HEK293 (cell line): ENCODE results near the gene PAK3.

Experiments
- PRDM1 ChIP-seq: fragments of 450-650 bp; formaldehyde crosslinking; IDR thresholded peaks from 2 replicates; pipeline ENCODE4; 2016; ENCODE audit warnings: missing biosample characterization, missing genetic modification characterization
- ZBTB7A ChIP-seq: fragments of 450-650 bp; formaldehyde crosslinking; IDR thresholded peaks from 2 replicates; pipeline ENCODE4 v1.5.1; 2016; ENCODE audit warnings: low read depth, missing biosample characterization, missing genetic modification characterization
- ZNF529 ChIP-seq: fragments of 450-650 bp; formaldehyde crosslinking; IDR thresholded peaks from 2 replicates; pipeline ENCODE4 v1.5.1; 2017; ENCODE audit warnings: missing genetic modification characterization, missing biosample characterization; ENCODE audit not compliant: insufficient replicate concordance
- ZNF747 ChIP-seq: fragments of 450-650 bp; formaldehyde crosslinking; IDR thresholded peaks from 2 replicates; pipeline ENCODE4 v1.5.1; 2016; ENCODE audit warnings: missing biosample characterization, missing genetic modification characterization
- ZNF785 ChIP-seq: fragments of 450-650 bp; formaldehyde crosslinking; IDR thresholded peaks from 2 replicates; pipeline ENCODE4 v1.5.1; 2016; ENCODE audit warnings: missing biosample characterization, missing genetic modification characterization
- TF ChIP-seq, protein P1 (sequence below): fragments of 450-650 bp; formaldehyde crosslinking; optimal IDR thresholded peaks from 2 replicates; pipeline ENCODE3; 2016; ENCODE audit warnings: missing biosample characterization, mild to moderate bottlenecking, missing genetic modification characterization
- TF ChIP-seq, protein P2 (sequence below): fragments of 450-650 bp; formaldehyde crosslinking; IDR thresholded peaks from 2 replicates; pipeline ENCODE4 v1.5.1; 2016; ENCODE audit warnings: missing biosample characterization, missing genetic modification characterization
- TF ChIP-seq, protein P3 (sequence below): fragments of 450-650 bp; formaldehyde crosslinking; IDR thresholded peaks from 2 replicates; pipeline ENCODE4 v1.5.1; 2016; ENCODE audit warnings: missing biosample characterization, missing genetic modification characterization
- TF ChIP-seq, protein P4 (sequence below): fragments of 450-650 bp; formaldehyde crosslinking; IDR thresholded peaks from 2 replicates; pipeline ENCODE4 v1.5.1; 2017; ENCODE audit warnings: missing biosample characterization, mild to moderate bottlenecking, missing genetic modification characterization, moderate library complexity
- TF ChIP-seq, protein P5 (sequence below): fragments of 450-650 bp; formaldehyde crosslinking; IDR thresholded peaks from 2 replicates; pipeline ENCODE4 v1.5.1; 2016; ENCODE audit warnings: missing biosample characterization, missing genetic modification characterization, low read depth
- TF ChIP-seq, protein P6 (sequence below): fragments of 450-650 bp; formaldehyde crosslinking; IDR thresholded peaks from 2 replicates; pipeline ENCODE4 v1.5.1; 2016; ENCODE audit warnings: missing biosample characterization, missing genetic modification characterization

DNA sequence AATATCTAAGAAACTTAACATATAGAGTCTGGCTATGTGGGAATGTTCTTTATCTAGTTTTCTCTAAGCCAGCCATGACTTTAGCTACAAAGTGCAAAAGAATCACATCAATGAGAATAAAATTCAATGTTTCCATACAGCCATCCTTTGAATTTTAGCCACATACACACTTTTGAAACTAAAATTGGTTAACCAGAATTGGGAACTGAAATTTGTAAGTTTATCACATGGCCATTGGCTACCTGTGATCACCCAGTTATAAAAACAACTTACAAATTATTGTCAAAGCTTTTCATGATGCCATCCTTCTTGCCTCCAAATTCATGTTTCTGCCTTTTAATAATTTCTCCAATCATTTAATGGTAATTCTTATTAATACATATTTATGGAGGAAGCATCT lies 49.9 kb downstream of the PAK3 start:
- TF ChIP-seq ZNF785 (tag by site-specific recombination), result no peak
- TF ChIP-seq, protein P1, sequence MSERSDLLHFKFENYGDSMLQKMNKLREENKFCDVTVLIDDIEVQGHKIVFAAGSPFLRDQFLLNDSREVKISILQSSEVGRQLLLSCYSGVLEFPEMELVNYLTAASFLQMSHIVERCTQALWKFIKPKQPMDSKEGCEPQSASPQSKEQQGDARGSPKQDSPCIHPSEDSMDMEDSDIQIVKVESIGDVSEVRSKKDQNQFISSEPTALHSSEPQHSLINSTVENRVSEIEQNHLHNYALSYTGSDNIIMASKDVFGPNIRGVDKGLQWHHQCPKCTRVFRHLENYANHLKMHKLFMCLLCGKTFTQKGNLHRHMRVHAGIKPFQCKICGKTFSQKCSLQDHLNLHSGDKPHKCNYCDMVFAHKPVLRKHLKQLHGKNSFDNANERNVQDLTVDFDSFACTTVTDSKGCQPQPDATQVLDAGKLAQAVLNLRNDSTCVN, result no peak
- TF ChIP-seq, protein P2, sequence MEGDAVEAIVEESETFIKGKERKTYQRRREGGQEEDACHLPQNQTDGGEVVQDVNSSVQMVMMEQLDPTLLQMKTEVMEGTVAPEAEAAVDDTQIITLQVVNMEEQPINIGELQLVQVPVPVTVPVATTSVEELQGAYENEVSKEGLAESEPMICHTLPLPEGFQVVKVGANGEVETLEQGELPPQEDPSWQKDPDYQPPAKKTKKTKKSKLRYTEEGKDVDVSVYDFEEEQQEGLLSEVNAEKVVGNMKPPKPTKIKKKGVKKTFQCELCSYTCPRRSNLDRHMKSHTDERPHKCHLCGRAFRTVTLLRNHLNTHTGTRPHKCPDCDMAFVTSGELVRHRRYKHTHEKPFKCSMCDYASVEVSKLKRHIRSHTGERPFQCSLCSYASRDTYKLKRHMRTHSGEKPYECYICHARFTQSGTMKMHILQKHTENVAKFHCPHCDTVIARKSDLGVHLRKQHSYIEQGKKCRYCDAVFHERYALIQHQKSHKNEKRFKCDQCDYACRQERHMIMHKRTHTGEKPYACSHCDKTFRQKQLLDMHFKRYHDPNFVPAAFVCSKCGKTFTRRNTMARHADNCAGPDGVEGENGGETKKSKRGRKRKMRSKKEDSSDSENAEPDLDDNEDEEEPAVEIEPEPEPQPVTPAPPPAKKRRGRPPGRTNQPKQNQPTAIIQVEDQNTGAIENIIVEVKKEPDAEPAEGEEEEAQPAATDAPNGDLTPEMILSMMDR, result no peak
- no peak for TF ChIP-seq ZBTB7A (tag by site-specific recombination)
- TF ChIP-seq, protein P3, sequence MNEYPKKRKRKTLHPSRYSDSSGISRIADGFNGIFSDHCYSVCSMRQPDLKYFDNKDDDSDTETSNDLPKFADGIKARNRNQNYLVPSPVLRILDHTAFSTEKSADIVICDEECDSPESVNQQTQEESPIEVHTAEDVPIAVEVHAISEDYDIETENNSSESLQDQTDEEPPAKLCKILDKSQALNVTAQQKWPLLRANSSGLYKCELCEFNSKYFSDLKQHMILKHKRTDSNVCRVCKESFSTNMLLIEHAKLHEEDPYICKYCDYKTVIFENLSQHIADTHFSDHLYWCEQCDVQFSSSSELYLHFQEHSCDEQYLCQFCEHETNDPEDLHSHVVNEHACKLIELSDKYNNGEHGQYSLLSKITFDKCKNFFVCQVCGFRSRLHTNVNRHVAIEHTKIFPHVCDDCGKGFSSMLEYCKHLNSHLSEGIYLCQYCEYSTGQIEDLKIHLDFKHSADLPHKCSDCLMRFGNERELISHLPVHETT (tag by site-specific recombination), result no peak
- TF ChIP-seq, protein P4, sequence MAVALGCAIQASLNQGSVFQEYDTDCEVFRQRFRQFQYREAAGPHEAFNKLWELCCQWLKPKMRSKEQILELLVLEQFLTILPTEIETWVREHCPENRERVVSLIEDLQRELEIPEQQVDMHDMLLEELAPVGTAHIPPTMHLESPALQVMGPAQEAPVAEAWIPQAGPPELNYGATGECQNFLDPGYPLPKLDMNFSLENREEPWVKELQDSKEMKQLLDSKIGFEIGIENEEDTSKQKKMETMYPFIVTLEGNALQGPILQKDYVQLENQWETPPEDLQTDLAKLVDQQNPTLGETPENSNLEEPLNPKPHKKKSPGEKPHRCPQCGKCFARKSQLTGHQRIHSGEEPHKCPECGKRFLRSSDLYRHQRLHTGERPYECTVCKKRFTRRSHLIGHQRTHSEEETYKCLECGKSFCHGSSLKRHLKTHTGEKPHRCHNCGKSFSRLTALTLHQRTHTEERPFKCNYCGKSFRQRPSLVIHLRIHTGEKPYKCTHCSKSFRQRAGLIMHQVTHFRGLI (tag by site-specific recombination), result no peak
- TF ChIP-seq, protein P5, sequence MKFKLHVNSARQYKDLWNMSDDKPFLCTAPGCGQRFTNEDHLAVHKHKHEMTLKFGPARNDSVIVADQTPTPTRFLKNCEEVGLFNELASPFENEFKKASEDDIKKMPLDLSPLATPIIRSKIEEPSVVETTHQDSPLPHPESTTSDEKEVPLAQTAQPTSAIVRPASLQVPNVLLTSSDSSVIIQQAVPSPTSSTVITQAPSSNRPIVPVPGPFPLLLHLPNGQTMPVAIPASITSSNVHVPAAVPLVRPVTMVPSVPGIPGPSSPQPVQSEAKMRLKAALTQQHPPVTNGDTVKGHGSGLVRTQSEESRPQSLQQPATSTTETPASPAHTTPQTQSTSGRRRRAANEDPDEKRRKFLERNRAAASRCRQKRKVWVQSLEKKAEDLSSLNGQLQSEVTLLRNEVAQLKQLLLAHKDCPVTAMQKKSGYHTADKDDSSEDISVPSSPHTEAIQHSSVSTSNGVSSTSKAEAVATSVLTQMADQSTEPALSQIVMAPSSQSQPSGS (tag by site-specific recombination), result no peak
- TF ChIP-seq, protein P6, sequence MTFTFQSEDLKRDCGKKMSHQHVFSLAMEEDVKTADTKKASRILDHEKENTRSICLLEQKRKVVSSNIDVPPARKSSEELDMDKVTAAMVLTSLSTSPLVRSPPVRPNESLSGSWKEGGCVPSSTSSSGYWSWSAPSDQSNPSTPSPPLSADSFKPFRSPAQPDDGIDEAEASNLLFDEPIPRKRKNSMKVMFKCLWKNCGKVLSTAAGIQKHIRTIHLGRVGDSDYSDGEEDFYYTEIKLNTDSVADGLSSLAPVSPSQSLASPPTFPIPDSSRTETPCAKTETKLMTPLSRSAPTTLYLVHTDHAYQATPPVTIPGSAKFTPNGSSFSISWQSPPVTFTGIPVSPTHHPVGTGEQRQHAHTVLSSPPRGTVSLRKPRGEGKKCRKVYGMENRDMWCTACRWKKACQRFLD (tag by site-specific recombination), result no peak
- no peak for TF ChIP-seq ZNF747
- TF ChIP-seq ZNF529 (tag by site-specific recombination), result no peak
- no peak for TF ChIP-seq PRDM1 (tag by site-specific recombination)
